ENCODE measurements around the gene YIF1A. TPM values are rescaled to one million over a fixed set of nuclear protein-coding genes. Genes with fewer than 3 reads are reported as not detected.

The YIF1A gene
- total RNA-seq, 1 experiment from 2014 or later, result 145 TPM

- no peak overlapping the region for H3K4me2 ChIP-seq (ENCODE audit: low read depth, low read length, poor library complexity, severe bottlenecking)
- no peaks in the 10 kb centered on the region for H3K9me2 ChIP-seq (replicated peaks; ENCODE audit: insufficient read depth, low read length)
- H3K4me1 ChIP-seq (ENCODE audit: low read length), result peaks cover 7% of the 10 kb centered on the region
- H3K9me3 ChIP-seq (ENCODE audit: low read length), result no peaks in the 10 kb centered on the region
- H2AFZ ChIP-seq (ENCODE audit: low read length), result no peak overlapping the region
- peaks cover 11% of the 10 kb centered on the region; the same call in 1 of the 2 replicates for H3K36me3 ChIP-seq (ENCODE audit: insufficient read depth, low read length)
- no peak overlapping the region for H3K4me3 ChIP-seq (ENCODE audit: low read length)
- H3K79me2 ChIP-seq (ENCODE audit: low read length), result no peaks in the 10 kb centered on the region
- no peaks in the 10 kb centered on the region for H3K27me3 ChIP-seq (ENCODE audit: low read length)
- no peak for DNase-seq
- no peak overlapping the region for H3K27ac ChIP-seq (ENCODE audit: low read length)
- H4K20me1 ChIP-seq (ENCODE audit: insufficient read depth, low read depth, low read length), result no peaks in the 10 kb centered on the region
- H3K9ac ChIP-seq (ENCODE audit: low read length), result no peak overlapping the region
These were observed 41.1 kb downstream of the YIF1A start for GRCh38 chr11:66247801-66248200.

- H3K4me2 ChIP-seq (ENCODE audit: low read depth, low read length, poor library complexity, severe bottlenecking), result no peak overlapping the region
- no peak overlapping the region for H3K4me3 ChIP-seq (ENCODE audit: low read length)
- peaks cover 12% of the 10 kb centered on the region for H3K4me1 ChIP-seq (ENCODE audit: low read length)
- no peaks in the 10 kb centered on the region for H4K20me1 ChIP-seq (ENCODE audit: insufficient read depth, low read depth, low read length)
- H3K9ac ChIP-seq (ENCODE audit: low read length), result no peak overlapping the region
- no peaks in the 10 kb centered on the region for H3K27me3 ChIP-seq (ENCODE audit: low read length)
- DNase-seq, result no peak
- peaks cover 14% of the 10 kb centered on the region; the same call in 1 of the 2 replicates for H3K36me3 ChIP-seq (ENCODE audit: insufficient read depth, low read length)
- no peaks in the 10 kb centered on the region for H3K79me2 ChIP-seq (ENCODE audit: low read length)
- H3K9me2 ChIP-seq (replicated peaks; ENCODE audit: insufficient read depth, low read length), result no peaks in the 10 kb centered on the region
- H2AFZ ChIP-seq (ENCODE audit: low read length), result no peak overlapping the region
- no peaks in the 10 kb centered on the region for H3K9me3 ChIP-seq (ENCODE audit: low read length)
- no peak overlapping the region for H3K27ac ChIP-seq (ENCODE audit: low read length)
These were observed 41.6 kb downstream of the YIF1A start for GRCh38 chr11:66247295-66247694.

GRCh38 chr11:66243782-66244535, 45.0 kb downstream of the YIF1A start:
- no peaks in the 10 kb centered on the region for H3K9me3 ChIP-seq (ENCODE audit: low read length)
- no peaks in the 10 kb centered on the region for H3K27me3 ChIP-seq (ENCODE audit: low read length)
- no peaks in the 10 kb centered on the region for H3K9me2 ChIP-seq (replicated peaks; ENCODE audit: insufficient read depth, low read length)
- H2AFZ ChIP-seq (ENCODE audit: low read length), result no peak overlapping the region
- no peak overlapping the region for H3K9ac ChIP-seq (ENCODE audit: low read length)
- H3K4me1 ChIP-seq (ENCODE audit: low read length), result peaks cover 46% of the 10 kb centered on the region
- peaks cover 10% of the 10 kb centered on the region; the same call in 1 of the 2 replicates for H3K36me3 ChIP-seq (ENCODE audit: insufficient read depth, low read length)
- no peaks in the 10 kb centered on the region for H3K79me2 ChIP-seq (ENCODE audit: low read length)
- no peaks in the 10 kb centered on the region for H4K20me1 ChIP-seq (ENCODE audit: insufficient read depth, low read depth, low read length)
- DNase-seq, result no peak
- peak overlapping the region; percentile 86 for H3K27ac ChIP-seq (ENCODE audit: low read length)
- H3K4me2 ChIP-seq (ENCODE audit: low read depth, low read length, poor library complexity, severe bottlenecking), result no peak overlapping the region
- no peak overlapping the region for H3K4me3 ChIP-seq (ENCODE audit: low read length)

- peaks cover 10% of the 10 kb centered on the region for H3K36me3 ChIP-seq (ENCODE audit: insufficient read depth, low read length)
- no peak overlapping the region for H2AFZ ChIP-seq (ENCODE audit: low read length)
- H3K9ac ChIP-seq (ENCODE audit: low read length), result peak overlapping the region; percentile 30
- H3K9me3 ChIP-seq (ENCODE audit: low read length), result no peaks in the 10 kb centered on the region
- H3K4me2 ChIP-seq (ENCODE audit: low read depth, low read length, poor library complexity, severe bottlenecking), result peak overlapping the region; percentile 18
- no peaks in the 10 kb centered on the region for H3K9me2 ChIP-seq (replicated peaks; ENCODE audit: insufficient read depth, low read length)
- peak overlapping the region; percentile 86 for H3K27ac ChIP-seq (ENCODE audit: low read length)
- no peaks in the 10 kb centered on the region for H4K20me1 ChIP-seq (ENCODE audit: insufficient read depth, low read depth, low read length)
- no peaks in the 10 kb centered on the region for H3K27me3 ChIP-seq (ENCODE audit: low read length)
- DNase-seq, result peak; percentile 75
- no peak overlapping the region; the same call in 1 of the 2 replicates for H3K4me3 ChIP-seq (ENCODE audit: low read length)
- H3K79me2 ChIP-seq (ENCODE audit: low read length), result no peaks in the 10 kb centered on the region
- peaks cover 51% of the 10 kb centered on the region for H3K4me1 ChIP-seq (ENCODE audit: low read length)
These were observed 46.7 kb downstream of the YIF1A start for GRCh38 chr11:66242095-66242765.

- no peaks in the 10 kb centered on the region for H3K9me3 ChIP-seq (ENCODE audit: low read length)
- H3K27ac ChIP-seq (ENCODE audit: low read length), result peak overlapping the region; percentile 86
These were observed 48.2 kb downstream of the YIF1A start for GRCh38 chr11:66240781-66241136.

GRCh38 chr11:66239998-66240780, 48.8 kb downstream of the YIF1A start:
- Histone ChIP-seq H3K4me1 (ENCODE audit: low read length) (peaks cover 51% of the 10 kb centered on the region), H3K4me3 (ENCODE audit: low read length) (no peak overlapping the region), H3K9ac (ENCODE audit: low read length) (no peak overlapping the region), H3K27ac (ENCODE audit: low read length) (peak overlapping the region; percentile 86), H3K4me2 (ENCODE audit: low read depth, low read length, poor library complexity, severe bottlenecking) (peak overlapping the region; percentile 6), H4K20me1 (ENCODE audit: insufficient read depth, low read depth, low read length) (no peaks in the 10 kb centered on the region), H3K79me2 (ENCODE audit: low read length) (no peaks in the 10 kb centered on the region), H2AFZ (ENCODE audit: low read length) (no peak overlapping the region), H3K9me2 (replicated peaks; ENCODE audit: insufficient read depth, low read length) (no peaks in the 10 kb centered on the region), H3K27me3 (ENCODE audit: low read length) (no peaks in the 10 kb centered on the region), H3K9me3 (ENCODE audit: low read length) (no peaks in the 10 kb centered on the region), H3K36me3 (ENCODE audit: insufficient read depth, low read length) (peaks cover 10% of the 10 kb centered on the region)
- DNase-seq, result no peak

More at GRCh38 chr11:66240781-66241136, 48.2 kb downstream of the YIF1A start:
- no peak overlapping the region for H3K4me3 ChIP-seq (ENCODE audit: low read length)
- H3K4me2 ChIP-seq (ENCODE audit: low read depth, low read length, poor library complexity, severe bottlenecking), result peak overlapping the region; percentile 6
- no peak overlapping the region for H2AFZ ChIP-seq (ENCODE audit: low read length)
- DNase-seq, result no peak
- H3K4me1 ChIP-seq (ENCODE audit: low read length), result peaks cover 51% of the 10 kb centered on the region
- H3K9me2 ChIP-seq (replicated peaks; ENCODE audit: insufficient read depth, low read length), result no peaks in the 10 kb centered on the region
- no peaks in the 10 kb centered on the region for H3K27me3 ChIP-seq (ENCODE audit: low read length)
- H3K9ac ChIP-seq (ENCODE audit: low read length), result peak overlapping the region; percentile 17; the same call in 1 of the 2 replicates
- no peaks in the 10 kb centered on the region for H3K79me2 ChIP-seq (ENCODE audit: low read length)
- peaks cover 10% of the 10 kb centered on the region for H3K36me3 ChIP-seq (ENCODE audit: insufficient read depth, low read length)
- no peaks in the 10 kb centered on the region for H4K20me1 ChIP-seq (ENCODE audit: insufficient read depth, low read depth, low read length)

- H3K9me3 ChIP-seq (ENCODE audit: low read length), result no peaks in the 10 kb centered on the region
- H3K9me2 ChIP-seq (replicated peaks; ENCODE audit: insufficient read depth, low read length), result no peaks in the 10 kb centered on the region
- no peak overlapping the region for H3K27ac ChIP-seq (ENCODE audit: low read length)
- no peak for DNase-seq
- peaks cover 6% of the 10 kb centered on the region for H3K36me3 ChIP-seq (ENCODE audit: insufficient read depth, low read length)
- no peak overlapping the region for H2AFZ ChIP-seq (ENCODE audit: low read length)
- H3K4me1 ChIP-seq (ENCODE audit: low read length), result peaks cover 51% of the 10 kb centered on the region
- H3K4me3 ChIP-seq (ENCODE audit: low read length), result no peak overlapping the region
- H3K9ac ChIP-seq (ENCODE audit: low read length), result no peak overlapping the region
- no peaks in the 10 kb centered on the region for H3K79me2 ChIP-seq (ENCODE audit: low read length)
- H3K27me3 ChIP-seq (ENCODE audit: low read length), result no peaks in the 10 kb centered on the region
- no peaks in the 10 kb centered on the region for H4K20me1 ChIP-seq (ENCODE audit: insufficient read depth, low read depth, low read length)
- H3K4me2 ChIP-seq (ENCODE audit: low read depth, low read length, poor library complexity, severe bottlenecking), result no peak overlapping the region
These were observed 49.4 kb downstream of the YIF1A start for GRCh38 chr11:66239511-66239910.
